Endothelial cell of umbilical vein (primary cell): Measurements from ENCODE around the gene PNPLA1. TPM values are rescaled to one million over a fixed set of nuclear protein-coding genes. Genes with fewer than 3 reads are reported as not detected.

Experiments used
- BruUV-seq: library from RNA; stranded (reverse); fragments of 400-500 nt; replicated peaks from 2 replicates; lab custom pipeline; 2021; lab: Mats Ljungman, UMichigan
- CTCF ChIA-PET: fragments of 300-600, 350-600 bp; sonication (Branson Sonifier 250); formaldehyde crosslinking; loops from one replicate; lab custom pipeline; 2021; ENCODE audit warnings: antibody characterized with exemption, inconsistent platforms; lab: Charles Lee
- POLR2A ChIA-PET: fragments of 300-600, 350-600 bp; sonication (Branson Sonifier 250); formaldehyde crosslinking; loops from one replicate; lab custom pipeline; 2021; ENCODE audit warnings: antibody characterized with exemption, inconsistent platforms; lab: Charles Lee
- DNase-seq: peaks from one replicate; pipeline ENCODE4 v3.0.0-alpha.2; 2011; ENCODE audit warnings: low read depth, low spot score
- FAIRE-seq: peaks from 2 replicates; lab custom pipeline; 2011; peaks lifted over from hg19 to GRCh38; lab: Jason Lieb, UNC
- H2AFZ ChIP-seq: 2 replicates; pipeline ENCODE4 v1.6.0; 2012; ENCODE audit warnings: low read depth, low read length, control low read depth, inconsistent platforms
- H3K27ac ChIP-seq: 2 replicates; pipeline ENCODE4 v1.5.1; 2011; ENCODE audit warnings: low read depth, mild to moderate bottlenecking, control low read depth, low read length, moderate library complexity; ENCODE audit not compliant: insufficient read depth
- H3K27me3 ChIP-seq, 2 experiments: 2 replicates each; pipeline versions ENCODE4 v1.6.0 to v1.6.1; 2011; ENCODE audit warnings: low read length in 2 of 2, mixed read lengths in 1 of 2; ENCODE audit not compliant: control insufficient read depth in 2 of 2, insufficient read depth in 2 of 2
- H3K36me3 ChIP-seq, 2 experiments: 2 replicates in 1 of 2; 3 replicates in 1 of 2; pipeline ENCODE4 v1.5.1; 2011; ENCODE audit warnings: low read length in 2 of 2, mild to moderate bottlenecking in 1 of 2, moderate library complexity in 1 of 2; ENCODE audit not compliant: control insufficient read depth in 2 of 2, insufficient read depth in 2 of 2; ENCODE audit errors: extremely low read depth in 1 of 2
- H3K4me1 ChIP-seq: 3 replicates; pipeline ENCODE4 v1.5.1; 2011; ENCODE audit warnings: mild to moderate bottlenecking, low read length; ENCODE audit not compliant: control insufficient read depth, insufficient read depth; ENCODE audit errors: extremely low read depth
- H3K4me2 ChIP-seq: 2 replicates; pipeline ENCODE4 v1.6.1; 2011; ENCODE audit warnings: low read length, control low read depth, mixed read lengths; ENCODE audit not compliant: insufficient read depth
- H3K4me3 ChIP-seq, 3 experiments: fragments of 200-600 bp in 1 of 3; sonication (generic), shearing (Covaris generic) in 1 of 3; replicated peaks in 1 of 3; 2 replicates each; pipeline ENCODE4 v1.5.1; 2011 to 2016; ENCODE audit warnings: control low read depth in 3 of 3, low read length in 3 of 3, mild to moderate bottlenecking in 2 of 3, inconsistent platforms in 1 of 3, low read depth in 1 of 3, moderate library complexity in 1 of 3; ENCODE audit not compliant: insufficient read depth in 1 of 3
- H3K79me2 ChIP-seq: 2 replicates; pipeline ENCODE4 v1.6.0; 2012; ENCODE audit warnings: low read length, inconsistent platforms; ENCODE audit not compliant: control insufficient read depth, insufficient read depth
- H3K9ac ChIP-seq: replicated peaks from 2 replicates; pipeline ENCODE3; 2011; ENCODE audit warnings: low read length, control low read depth; ENCODE audit not compliant: insufficient read depth; ENCODE audit errors: extremely low read depth
- H3K9me1 ChIP-seq: replicated peaks from 3 replicates; pipeline ENCODE4 v1.6.0; 2011; ENCODE audit warnings: mild to moderate bottlenecking, low read length; ENCODE audit not compliant: control insufficient read depth, insufficient read depth; ENCODE audit errors: extremely low read depth
- H3K9me3 ChIP-seq: replicated peaks from 2 replicates; pipeline ENCODE4 v1.5.1; 2012; ENCODE audit warnings: low read length, inconsistent platforms; ENCODE audit not compliant: control insufficient read depth, insufficient read depth
- H4K20me1 ChIP-seq: replicated peaks from 2 replicates; pipeline ENCODE3; 2011; ENCODE audit warnings: mild to moderate bottlenecking, low read length; ENCODE audit not compliant: control insufficient read depth, insufficient read depth; ENCODE audit errors: extremely low read depth
- EZH2 ChIP-seq: IDR thresholded peaks from 2 replicates; pipeline ENCODE4 v1.6.1; 2012; ENCODE audit warnings: borderline replicate concordance, low read depth, mild to moderate bottlenecking, moderate library complexity, low read length, inconsistent platforms; ENCODE audit not compliant: severe bottlenecking
- FOS ChIP-seq: IDR thresholded peaks from 2 replicates; pipeline ENCODE4 v1.6.1; 2011; ENCODE audit warnings: mild to moderate bottlenecking, low read length, moderate library complexity, borderline replicate concordance; ENCODE audit not compliant: insufficient read depth
- GATA2 ChIP-seq: IDR thresholded peaks from 2 replicates; pipeline ENCODE4 v1.7.0; 2011; ENCODE audit warnings: low read depth, mild to moderate bottlenecking, moderate library complexity, mixed read lengths, low read length; ENCODE audit not compliant: insufficient read length, insufficient read depth
- JUN ChIP-seq: IDR thresholded peaks from 2 replicates; pipeline ENCODE4 v1.6.1; 2011; ENCODE audit warnings: borderline replicate concordance, low read depth; ENCODE audit not compliant: insufficient read length, insufficient read depth
- MYC ChIP-seq: IDR thresholded peaks from one replicate; pipeline ENCODE4 v1.6.1; 2011; ENCODE audit warnings: mild to moderate bottlenecking, low read depth, low read length
- POLR2A ChIP-seq: IDR thresholded peaks from 2 replicates; pipeline ENCODE4 v1.6.1; 2012; ENCODE audit warnings: low read depth, mild to moderate bottlenecking, control low read depth, low read length
- POLR2AphosphoS5 ChIP-seq: IDR thresholded peaks from 2 replicates; pipeline ENCODE4 v1.6.1; 2012; ENCODE audit warnings: low read depth, mild to moderate bottlenecking, control low read depth, low read length, moderate library complexity; ENCODE audit not compliant: insufficient read depth
- dilution Hi-C: fragments of 300-500 bp; cut with MboI; formaldehyde crosslinking; loops from one replicate; pipeline ENCODE4 v1.15.0; 2019; ENCODE audit warnings: low sequenced_read_pairs; ENCODE audit not compliant: extremely low pct_ligation_motif_present
- intact Hi-C: fragments of 100-400 bp; cut with micrococcal nuclease; formaldehyde crosslinking; loops from one replicate; pipeline ENCODE4 v1.10.0; 2022
- polyA plus RNA-seq, 4 experiments: library from polyadenylated mRNA; depleted of rRNA in 3 of 4; stranded (reverse) in 3 of 4; unstranded in 1 of 4; fragments of >200 nt; gene quantifications; 2 replicates each; pipeline versions ENCODE4 v1.2.1 to v1.2.3, GENCODE V29; 2011 to 2012; ENCODE audit warnings: missing spikeins in 1 of 4
- total RNA-seq: library from RNA; stranded (reverse); gene quantifications from 2 replicates; pipeline ENCODE4 v1.2.3, GENCODE V29; 2021
- TF ChIP-seq, protein P1 (sequence below): IDR thresholded peaks from 2 replicates; pipeline ENCODE4 v1.6.1; 2011; ENCODE audit not compliant: insufficient read depth, insufficient read length
- TF ChIP-seq, protein P2 (sequence below), 2 donors: IDR thresholded peaks; 1 replicate in 1 of 2; 2 replicates in 1 of 2; pipeline ENCODE4 v1.5.1; 2011; ENCODE audit warnings: low read length in 2 of 2, mild to moderate bottlenecking in 2 of 2, moderate library complexity in 2 of 2, control low read depth in 1 of 2, inconsistent platforms in 1 of 2, low read depth in 1 of 2; ENCODE audit not compliant: insufficient read depth in 1 of 2; ENCODE audit errors: extremely low read depth in 1 of 2

The PNPLA1 gene
- total and polyA plus RNA-seq, 2 donors (not counting 3 experiments of a cell fraction or from before 2014, with no cell fraction given), result not detected

DNA sequence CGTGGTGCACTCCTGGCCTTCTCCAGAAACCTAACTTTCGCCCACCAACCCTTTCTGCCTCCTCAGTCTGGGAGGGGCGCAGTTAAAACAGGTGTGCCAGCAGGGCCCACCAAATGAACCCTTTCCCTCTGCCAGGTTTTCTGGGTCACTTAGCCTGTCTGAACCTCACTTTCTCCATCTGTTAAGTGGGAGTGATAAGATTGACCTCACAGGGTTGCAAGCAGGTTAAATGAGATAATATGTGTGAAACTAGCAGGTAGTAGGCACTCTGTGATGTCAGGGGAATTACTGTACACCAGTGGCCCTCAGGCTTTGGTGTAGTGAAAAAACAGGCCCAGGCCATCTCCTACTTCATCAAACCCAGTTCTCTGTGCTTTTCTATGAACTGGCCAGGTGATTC is 52.7 kb downstream of the PNPLA1 start:
- no peak overlapping the region for H2AFZ ChIP-seq
- H3K9me3 ChIP-seq, result no peaks in the 10 kb centered on the region
- intact Hi-C loops (no loop called here), dilution Hi-C loops (no loop called here)
- no peak overlapping the region for H3K4me3 ChIP-seq
- TF ChIP-seq JUN (no peak), GATA2 (no peak), EZH2 (no peak), POLR2A (no peak), POLR2AphosphoS5 (no peak), FOS (no peak), MYC (no peak)
- TF ChIP-seq, protein P1, sequence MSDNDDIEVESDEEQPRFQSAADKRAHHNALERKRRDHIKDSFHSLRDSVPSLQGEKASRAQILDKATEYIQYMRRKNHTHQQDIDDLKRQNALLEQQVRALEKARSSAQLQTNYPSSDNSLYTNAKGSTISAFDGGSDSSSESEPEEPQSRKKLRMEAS, result no peak
- TF ChIP-seq, protein P2, sequence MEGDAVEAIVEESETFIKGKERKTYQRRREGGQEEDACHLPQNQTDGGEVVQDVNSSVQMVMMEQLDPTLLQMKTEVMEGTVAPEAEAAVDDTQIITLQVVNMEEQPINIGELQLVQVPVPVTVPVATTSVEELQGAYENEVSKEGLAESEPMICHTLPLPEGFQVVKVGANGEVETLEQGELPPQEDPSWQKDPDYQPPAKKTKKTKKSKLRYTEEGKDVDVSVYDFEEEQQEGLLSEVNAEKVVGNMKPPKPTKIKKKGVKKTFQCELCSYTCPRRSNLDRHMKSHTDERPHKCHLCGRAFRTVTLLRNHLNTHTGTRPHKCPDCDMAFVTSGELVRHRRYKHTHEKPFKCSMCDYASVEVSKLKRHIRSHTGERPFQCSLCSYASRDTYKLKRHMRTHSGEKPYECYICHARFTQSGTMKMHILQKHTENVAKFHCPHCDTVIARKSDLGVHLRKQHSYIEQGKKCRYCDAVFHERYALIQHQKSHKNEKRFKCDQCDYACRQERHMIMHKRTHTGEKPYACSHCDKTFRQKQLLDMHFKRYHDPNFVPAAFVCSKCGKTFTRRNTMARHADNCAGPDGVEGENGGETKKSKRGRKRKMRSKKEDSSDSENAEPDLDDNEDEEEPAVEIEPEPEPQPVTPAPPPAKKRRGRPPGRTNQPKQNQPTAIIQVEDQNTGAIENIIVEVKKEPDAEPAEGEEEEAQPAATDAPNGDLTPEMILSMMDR (IDR thresholded peaks at IDR 0.05; ENCODE audit: extremely low read depth in 1 of 2, insufficient read depth in 1 of 2, low read depth in 1 of 2, low read length in 2 of 2), result no peak
- H3K4me2 ChIP-seq, result no peak overlapping the region
- no peaks in the 10 kb centered on the region for H3K36me3 ChIP-seq
- H3K9me1 ChIP-seq, result no peaks in the 10 kb centered on the region
- no TSS peak for BruUV-seq
- peaks cover 19 to 23% of the 10 kb centered on the region in 2 experiments for H3K27me3 ChIP-seq
- CTCF ChIA-PET, result interaction anchor here (2.0 to 2.1 kb wide), 2 partner anchors 18 to 20 kb away, joined by 8 to 13 read pairs; no protein-coding TSS in a partner anchor
- no peaks in the 10 kb centered on the region for H3K4me1 ChIP-seq
- H3K9ac ChIP-seq, result no peak overlapping the region
- POLR2A ChIA-PET, result no interaction called here
- H4K20me1 ChIP-seq, result no peaks in the 10 kb centered on the region
- H3K79me2 ChIP-seq, result no peaks in the 10 kb centered on the region
- DNase-seq (no peak), FAIRE-seq (no peak)
- no peak overlapping the region for H3K27ac ChIP-seq
